ENCODE data around the gene SMIM27.

Gene SMIM27

DNA sequence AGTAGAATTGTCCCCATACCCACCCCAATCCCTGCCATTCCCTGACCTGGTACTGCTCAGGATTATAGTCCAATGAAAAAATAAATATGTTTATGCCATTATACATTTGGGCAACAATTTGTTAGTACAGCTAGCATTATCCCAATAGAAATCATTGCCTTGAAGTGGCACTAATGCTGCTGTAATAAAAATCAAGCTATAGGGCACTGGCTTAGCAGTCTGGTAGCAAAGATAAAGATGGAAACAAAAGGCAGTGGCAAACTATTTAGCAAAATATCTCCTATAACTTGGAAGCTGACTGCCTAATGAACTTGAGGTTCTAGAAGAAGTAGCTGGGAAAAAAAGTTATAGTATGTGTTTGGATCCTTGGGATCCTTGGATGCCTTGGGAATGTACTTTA is 2.5 kb downstream of the SMIM27 start:
- DNase-seq (ENCODE audit: low read depth, low spot score): no peak

DNA sequence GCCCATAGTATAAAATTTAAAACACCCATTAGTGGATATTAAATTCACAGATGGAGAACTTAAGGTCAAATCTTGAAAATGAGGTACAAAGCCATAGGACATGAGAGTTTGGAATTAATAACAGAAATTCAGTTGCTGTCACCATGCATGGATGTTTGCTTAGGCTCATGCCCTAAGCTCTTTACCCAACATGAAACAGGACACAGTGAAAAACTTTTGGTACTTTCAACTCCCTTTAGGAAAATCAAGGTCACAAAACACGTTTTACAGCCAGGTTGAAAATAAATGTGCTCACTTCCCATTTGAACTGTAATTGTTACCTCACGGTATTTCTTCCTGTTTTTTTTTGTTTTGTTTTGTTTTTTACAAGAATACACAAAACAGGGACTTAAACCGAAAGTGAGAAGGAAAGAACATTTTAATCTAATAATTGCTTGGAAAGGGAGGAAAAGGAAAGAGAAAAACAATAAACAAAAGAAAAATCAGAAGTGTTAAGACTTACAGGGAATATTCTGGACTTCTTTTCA is 6.3 kb downstream of the SMIM27 start:
- DNase-seq (ENCODE audit: low read depth, low spot score): no peak

DNA sequence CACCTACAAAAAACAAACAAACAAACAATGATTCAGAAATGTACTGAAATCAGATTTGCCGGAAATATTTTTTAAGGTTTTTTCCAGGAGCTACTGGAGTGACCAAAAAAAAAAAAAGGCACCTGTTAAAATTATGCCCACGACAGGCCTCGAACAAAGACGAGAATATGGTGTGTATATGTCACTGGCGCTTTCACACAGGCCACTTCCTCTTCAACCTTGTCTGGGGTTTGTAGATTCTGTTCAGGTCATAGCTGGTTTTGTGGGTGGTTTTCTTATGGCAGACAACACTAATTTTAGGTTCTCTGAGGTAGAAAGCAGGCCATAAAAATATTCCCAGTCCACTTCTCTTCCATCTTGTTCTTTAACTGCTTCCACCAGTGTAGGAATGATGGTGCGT is 13.8 kb downstream of the SMIM27 start:
- no peak for DNase-seq (ENCODE audit: low read depth, low spot score)

DNA sequence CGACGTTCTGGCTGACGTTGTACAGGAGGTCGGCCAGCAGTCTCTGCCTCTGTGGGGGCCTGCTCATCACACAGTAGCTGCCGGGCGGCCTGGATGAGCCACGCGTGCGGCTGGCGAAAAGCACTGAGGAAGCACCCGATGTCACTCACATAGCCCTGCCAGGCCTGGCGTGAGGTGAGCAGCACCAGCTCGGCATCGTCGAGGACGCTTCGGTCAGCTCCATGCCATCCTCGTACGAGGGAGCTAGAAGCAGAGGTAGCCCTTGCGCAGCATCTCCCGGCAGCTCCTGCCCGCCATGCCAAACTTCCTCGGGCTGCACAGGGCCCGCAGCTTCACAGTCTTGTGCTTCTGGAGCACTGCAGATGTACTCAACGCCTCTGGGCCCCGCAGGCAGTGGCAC is 14.6 kb downstream of the SMIM27 start:
- no peak for DNase-seq (ENCODE audit: low read depth, low spot score)

DNA sequence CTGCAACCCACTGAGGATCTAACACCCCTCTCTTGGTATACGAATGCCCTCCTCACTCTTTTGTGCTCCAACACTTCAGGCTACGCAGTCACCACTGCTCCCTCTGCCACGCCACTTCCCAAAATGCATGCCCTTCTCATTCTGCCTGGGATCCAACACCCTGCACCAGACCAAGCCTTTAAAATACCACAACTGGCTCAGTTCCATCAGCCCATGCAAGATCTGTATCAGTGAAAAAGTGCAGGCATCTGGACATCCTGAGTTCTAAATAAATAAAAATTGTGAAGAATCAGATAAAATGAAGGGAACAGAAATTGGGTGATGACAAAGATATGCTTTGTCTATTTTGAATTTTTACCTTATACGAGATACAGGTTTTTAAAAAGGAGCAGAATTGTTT is 18.1 kb downstream of the SMIM27 start:
- no peak for DNase-seq (ENCODE audit: low read depth, low spot score)

DNA sequence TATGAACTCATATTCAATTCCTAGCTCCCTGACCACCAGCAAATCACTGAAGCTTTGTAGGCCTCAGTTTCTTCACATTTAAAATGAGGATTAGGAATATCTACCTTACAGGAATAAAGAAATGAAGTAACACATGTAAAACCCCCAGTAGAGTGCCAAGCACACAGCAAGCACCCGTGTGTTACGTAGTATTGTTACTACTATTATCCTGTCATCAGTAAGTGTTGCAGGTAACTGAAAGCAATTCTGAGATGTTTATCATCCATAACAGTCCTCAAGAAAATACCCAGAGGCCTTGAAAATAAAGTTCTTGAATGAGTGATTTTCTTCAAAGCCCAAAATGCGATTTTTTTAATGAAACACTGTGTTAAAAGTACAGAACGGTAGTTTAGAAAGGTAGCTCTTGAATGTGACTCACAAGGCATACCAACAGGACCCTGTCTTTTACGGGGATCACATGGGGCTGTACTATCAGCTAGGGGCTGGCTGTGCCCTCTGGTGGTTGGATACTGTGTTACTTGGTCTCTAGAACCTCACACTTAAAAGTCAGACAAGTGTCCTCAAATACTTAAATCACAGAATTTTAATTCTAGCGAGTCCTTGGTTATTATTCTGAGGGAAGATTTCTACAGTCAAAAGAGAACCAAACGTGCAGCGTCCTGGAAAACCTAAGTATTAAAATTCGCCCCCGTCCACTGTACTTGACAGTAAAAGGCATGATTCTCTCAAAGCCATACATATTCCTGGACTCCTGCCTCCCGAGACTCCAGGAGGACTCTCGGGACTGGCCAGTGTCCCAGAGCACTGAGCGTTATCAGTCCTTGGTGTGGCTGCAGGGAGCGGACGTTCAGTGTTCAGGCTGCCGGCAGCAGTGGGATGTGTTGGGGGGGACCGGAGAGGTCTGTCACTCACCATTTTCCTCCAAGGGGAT is 20.1 kb downstream of the SMIM27 start:
- DNase-seq (ENCODE audit: low read depth, low spot score): peak; percentile 79

DNA sequence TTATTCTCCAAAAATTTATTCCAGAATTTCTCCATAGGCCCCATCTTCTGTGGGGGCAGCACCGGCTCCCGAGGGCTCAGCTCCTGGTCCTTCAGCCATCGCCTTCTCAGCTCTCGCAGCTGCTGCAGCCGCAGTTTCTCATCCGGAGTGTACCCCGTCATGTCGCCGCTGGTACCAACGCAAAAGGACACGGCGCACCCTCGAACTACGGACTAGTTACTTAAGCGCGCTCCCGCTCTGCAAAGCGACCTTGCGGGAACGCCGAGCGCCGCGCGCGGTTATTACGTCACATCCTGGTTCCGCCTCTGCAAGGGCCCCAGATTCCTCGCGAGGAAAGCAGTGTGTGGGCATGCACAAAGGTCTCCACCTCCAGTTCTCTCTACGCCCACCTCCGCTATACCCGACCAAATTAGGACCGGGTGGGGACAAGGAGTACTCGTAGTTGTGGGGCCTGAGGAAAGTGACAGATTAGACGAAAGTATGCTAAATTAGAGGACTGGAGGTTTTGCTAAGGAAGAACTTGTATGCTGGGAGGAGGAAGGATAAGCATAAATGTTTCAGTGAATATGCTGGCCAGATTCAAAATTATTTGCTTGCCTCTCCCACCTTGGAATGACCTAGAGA is 20.9 kb downstream of the SMIM27 start, which contains the start of gene NDUFB6:
TSS of gene NDUFB6 (minus strand) at position 260 of the 624 bp plus-strand sequence. CDS start at position 161, 99 bp downstream.
- peak; percentile 93 for DNase-seq (ENCODE audit: low read depth, low spot score)

DNA sequence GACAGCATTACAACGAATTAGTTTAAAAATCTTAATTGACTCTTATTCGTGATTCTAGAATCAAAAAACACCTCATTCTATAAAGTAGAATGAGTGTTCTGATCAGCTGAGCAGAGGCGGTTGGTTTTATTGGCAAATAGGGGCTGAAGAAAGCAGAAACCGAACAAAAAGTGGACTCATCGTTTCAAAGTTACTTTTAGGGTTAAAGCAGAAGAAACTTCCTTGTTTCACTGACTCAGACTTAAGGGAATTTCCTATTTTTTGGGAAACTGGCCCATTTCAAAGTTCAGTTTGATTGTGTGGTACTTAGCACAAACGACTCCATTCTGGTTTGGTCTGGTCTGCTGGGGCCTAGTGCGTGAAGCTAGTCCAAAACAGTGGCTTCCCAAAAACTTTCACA is 21.7 kb downstream of the SMIM27 start:
- DNase-seq (ENCODE audit: low read depth, low spot score): no peak

DNA sequence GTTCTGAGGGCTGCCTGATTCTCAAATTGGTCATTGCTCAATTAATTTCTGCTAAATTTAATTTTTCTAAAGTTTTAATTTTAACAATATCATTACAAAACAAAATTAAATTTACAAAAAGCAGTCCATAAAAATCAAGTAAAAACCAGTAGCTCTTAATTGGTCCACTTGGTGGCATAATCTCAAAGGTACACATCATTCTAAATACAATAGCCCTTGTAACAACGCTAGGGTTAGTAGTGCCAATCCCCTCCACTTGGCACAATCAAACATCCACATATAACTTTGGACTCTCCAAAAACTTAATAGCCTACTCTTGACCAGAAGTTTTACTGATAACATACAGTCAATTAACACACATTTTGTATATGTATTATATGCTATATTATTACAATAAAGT is 22.7 kb downstream of the SMIM27 start:
- no peak for DNase-seq (ENCODE audit: low read depth, low spot score)

DNA sequence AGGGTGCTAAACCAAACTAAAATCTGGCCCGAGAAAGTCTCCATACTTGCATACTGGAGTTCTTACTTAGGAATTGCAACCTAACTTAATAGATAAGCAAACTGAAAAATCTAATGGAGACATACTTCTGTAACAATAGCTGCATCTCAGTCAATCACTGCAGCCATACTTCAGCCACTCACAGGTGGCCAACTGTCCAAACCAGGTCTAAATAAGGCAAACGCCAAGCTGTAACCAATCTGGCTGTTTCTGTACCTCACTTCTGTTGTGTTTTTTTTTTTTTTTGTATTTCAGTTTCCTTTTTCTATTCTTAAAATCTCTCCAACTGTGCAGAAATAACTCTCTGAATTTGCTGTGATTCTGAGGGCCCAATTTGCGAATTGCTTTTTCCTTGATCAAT is 25.2 kb downstream of the SMIM27 start:
- DNase-seq (ENCODE audit: low read depth, low spot score): no peak

DNA sequence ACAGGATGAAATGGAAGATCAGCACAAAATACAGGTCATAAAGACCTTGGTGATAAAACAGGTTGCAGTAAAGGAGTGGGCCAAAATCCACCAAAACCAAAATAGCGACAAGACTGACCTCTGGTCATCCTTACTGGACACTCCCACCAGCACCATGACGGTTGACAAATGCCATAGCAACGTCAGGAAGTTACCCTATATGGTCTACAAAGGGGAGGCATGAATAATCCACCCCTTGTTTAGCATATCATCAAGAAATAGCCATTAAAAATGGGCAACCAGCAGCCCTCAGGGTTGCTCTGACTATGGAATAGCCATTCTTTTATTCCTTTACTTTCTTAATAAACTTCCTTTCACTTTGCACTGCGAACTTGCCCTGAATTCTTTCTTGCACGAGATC is 26.8 kb downstream of the SMIM27 start:
- no peak for DNase-seq (ENCODE audit: low read depth, low spot score)

DNA sequence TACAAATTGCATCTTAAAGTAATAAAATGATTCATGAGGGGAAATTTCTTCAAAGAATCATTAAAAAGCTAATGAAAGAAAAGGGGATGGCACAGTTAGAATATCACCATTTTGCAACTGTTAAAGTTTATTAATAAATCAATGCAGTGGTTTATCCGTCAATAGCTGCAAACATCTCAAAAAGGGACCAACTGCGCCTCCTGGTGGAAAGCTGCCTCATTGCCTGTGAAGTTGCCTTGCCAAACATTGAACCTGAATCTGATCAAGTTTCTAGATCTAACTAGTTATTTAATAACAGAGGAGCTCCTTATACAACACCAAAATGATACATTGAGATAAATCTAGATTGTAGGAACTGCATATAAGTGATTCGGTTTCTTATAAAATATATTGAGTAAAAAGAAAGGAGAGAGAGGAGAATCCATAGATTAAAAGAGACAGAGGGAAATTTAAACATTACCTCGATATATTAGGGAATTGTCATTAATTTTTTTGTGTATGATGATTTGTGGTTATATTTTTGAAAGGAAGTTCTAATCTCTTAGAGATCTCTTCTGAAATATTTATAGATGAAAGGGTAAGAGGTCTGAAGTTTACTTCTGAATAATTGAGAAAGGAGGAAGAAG is 27.7 kb downstream of the SMIM27 start:
- DNase-seq (ENCODE audit: low read depth, low spot score): peak; percentile 34

DNA sequence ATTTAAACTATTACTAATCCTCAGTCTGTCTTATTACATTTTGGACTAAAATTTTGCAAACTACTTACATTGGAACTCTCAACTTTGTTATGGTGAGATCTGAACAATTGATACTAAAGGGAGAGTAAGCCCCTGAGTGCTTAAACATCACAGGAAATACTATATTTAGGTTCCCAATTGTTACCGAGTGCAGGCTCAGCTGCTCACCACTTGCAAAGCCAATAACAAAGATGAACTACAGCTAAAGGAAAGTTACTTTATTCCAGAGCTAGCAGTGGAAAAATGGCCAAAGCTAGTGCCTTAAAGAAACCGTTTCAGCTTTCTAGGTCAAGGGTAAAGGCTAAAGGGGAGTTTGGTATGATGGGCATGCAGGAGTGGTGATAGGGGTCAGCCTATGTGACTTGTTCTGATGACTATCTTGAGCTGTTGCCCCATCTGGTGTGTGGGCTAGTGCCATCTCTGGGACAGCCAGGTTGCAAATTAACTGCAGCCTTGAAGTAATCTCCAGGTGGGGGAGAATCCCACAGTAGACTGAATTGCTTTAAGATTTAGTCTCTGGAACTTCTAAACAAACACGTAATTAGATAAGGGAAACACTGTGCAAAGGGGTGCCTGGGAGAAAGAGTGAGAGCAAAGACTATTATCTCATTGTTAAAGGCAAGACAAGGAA is 28.6 kb downstream of the SMIM27 start:
- DNase-seq (ENCODE audit: low read depth, low spot score): no peak

DNA sequence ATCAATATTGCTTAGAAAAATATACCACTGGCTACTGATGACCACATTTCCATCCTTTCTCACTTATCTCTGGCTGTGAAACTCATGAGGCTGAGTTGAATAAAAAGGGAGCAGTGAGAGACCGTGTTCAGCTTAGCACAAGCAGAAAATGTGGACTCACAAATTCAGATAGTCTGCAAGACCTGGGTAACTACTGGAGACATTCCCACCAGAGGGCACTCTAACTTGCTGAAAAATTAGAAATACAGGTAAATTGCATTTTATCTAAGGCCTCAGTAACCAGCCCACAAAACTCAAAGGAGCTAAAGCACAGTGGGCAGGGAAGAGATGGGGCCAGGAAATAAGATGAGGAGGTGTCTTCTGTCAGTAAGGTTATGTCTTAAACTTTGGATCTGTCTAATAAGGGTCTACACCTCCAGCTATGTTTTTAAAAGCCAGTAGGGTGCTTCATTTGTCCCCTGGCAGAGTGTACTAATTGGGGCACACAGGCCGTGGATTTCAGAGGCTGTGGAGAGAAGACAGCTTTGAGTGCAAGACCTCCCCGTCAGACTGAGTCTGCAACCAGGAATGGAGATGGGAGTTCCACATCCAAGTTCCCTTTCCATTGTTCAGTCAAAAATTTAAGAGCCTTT is 29.5 kb downstream of the SMIM27 start:
- DNase-seq (ENCODE audit: low read depth, low spot score): peak; percentile 30

DNA sequence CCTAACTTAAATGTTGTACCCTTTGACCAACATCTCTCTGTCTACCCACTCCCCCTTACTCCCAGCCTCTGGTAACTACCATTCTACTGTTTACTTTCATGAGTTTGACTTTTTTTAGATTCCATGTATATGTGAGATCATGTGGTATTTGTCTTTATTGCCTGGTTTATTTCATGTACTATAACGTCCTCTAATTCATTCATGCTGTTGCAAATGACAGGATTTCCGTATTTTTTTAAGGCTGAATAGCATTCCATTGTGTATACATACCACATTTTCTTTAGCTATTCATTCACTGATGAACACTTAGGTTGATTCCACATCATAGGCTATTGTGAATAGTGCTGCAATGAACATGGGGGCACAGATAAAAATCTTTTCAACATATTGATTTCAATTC is 32.7 kb downstream of the SMIM27 start:
- DNase-seq (ENCODE audit: low read depth, low spot score): no peak

DNA sequence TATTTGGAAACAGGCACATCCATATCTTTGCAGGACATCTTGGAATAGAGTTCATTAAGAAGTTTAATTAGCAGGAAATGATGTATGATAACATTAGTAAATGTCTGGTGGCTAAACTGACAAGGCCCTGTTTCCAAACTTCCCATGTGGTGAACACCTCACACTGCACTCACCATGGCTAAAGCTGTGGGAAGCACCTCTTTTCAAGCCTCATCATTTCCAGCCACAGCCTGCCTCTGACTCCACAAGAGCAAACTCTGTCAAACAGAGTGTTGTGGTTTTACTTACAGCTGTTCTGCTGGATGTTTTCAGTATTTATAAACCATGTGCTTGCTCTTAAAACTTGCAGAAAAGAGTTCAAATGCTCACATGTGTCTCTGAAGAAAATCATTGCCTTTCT is 35.8 kb downstream of the SMIM27 start:
- DNase-seq (ENCODE audit: low read depth, low spot score): no peak

DNA sequence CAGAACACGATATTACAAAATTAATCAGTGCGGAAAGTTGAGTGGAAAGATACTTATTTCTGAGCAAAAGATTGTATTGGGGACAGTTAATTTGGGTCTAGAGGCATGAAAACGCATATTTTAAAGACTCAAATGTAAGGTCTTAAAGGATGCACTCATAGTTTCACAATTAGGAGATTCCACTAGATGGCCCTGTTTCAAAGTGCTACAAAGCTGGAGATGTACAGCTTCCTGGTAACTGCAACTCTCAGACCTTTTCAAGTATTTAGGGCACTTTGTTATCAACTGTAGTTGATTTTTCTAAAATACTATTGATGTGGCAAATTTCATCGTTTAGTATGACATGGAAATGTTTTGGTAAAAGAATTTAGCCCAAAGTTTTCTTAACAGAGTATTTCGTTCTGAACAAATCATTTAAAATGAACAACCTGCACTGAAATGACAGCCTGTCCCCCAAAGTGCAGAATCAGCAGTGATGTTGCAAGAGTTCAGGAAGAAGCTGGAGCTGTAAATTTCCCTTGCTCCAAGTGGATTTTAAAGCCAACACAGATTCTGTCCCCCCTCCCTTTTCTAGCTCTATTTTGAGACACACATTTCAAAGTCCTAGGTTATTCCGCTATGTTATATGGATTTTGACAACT is 37.1 kb downstream of the SMIM27 start:
- no peak for DNase-seq (ENCODE audit: low read depth, low spot score)

DNA sequence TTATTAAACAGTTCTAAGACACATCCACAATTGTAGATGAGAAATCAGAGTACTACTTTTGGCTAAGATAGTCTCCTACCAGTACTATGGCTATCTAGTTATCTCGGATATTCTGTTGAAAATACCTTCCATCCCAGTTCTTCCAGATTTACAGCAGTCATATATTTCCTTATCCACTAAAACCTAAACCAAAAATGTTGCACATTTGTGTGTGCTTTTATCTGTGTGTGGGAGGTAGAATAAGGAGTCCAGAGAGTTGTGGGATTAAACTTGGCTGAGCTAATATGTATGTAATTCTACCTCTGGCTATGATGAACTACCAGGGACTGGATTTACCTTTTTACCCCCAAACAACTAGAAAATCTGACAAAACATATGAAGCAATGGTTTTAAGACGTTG is 38.3 kb downstream of the SMIM27 start:
- DNase-seq (ENCODE audit: low read depth, low spot score): no peak

DNA sequence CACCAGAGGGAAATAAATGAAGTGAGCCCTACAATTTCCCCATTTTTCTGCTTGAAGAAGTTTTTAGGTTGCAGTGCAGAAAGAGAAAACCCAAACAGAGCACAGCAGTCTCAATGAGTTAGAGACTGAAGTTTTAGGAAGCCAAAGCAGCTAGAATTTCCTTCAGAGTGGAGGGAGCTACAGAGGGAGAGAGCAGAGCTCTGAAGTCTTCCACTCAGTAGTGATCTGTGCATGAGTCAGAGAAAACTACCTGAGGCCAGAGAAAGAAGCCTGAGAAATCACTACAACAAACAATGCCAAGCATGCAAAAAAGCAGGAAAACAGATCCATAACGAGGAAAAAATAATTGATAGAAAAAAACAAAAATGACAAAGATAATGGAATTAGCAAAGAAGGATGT is 38.8 kb downstream of the SMIM27 start:
- no peak for DNase-seq (ENCODE audit: low read depth, low spot score)

DNA sequence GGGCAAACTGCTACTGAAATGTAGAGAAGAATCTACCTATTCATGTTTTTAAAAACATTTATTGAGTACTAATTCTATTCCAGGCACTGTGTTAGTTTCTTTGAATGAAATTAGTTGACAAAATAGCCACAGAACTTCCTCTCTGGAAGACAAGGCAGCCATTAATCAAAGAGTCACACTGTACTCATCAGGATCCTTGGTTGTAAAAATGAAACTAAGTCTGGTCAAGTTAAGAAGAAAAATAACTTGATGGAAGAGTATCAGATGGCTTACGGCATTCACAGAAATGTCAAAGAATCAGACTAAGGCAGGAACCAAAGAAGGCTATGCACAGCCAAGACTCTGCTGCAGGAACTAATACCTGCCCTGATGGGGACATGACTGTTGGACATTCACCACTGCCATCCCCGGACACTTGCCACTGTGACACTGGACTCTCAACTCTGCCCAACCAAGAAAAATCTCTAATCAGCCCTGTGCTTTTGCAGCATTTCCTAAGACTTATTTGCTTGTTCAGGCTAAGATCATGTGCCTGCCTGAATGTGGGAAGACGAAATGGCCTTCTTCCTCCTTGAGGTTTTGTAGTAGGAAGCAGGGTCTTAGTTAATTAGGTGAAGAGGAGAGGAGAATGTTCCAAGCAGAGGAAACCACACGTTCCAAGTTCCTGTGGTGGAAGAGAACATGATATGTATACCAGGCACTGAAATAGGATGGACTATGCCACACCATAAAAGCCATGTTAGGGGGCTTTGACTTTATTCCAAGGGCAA is 44.2 kb downstream of the SMIM27 start:
- no peak for DNase-seq (ENCODE audit: low read depth, low spot score)

Data from ELF-1 (cell line).